HepG2 (cell line): ENCODE results near the gene SLC2A8. TPM values are rescaled to one million over a fixed set of nuclear protein-coding genes. Genes with fewer than 3 reads are reported as not detected.

Source experiments
- AFF4 ChIP-seq: sonication (generic); formaldehyde crosslinking; IDR thresholded peaks from 2 replicates; pipeline ENCODE4 v1.4.0; 2020; ENCODE audit warnings: missing genetic modification reagents
- CBX5 ChIP-seq: sonication (generic); formaldehyde crosslinking; IDR thresholded peaks from 2 replicates; pipeline ENCODE4 v1.4.0; 2020; ENCODE audit warnings: missing genetic modification reagents, borderline replicate concordance
- KDM3A ChIP-seq: IDR thresholded peaks from 2 replicates; pipeline ENCODE4 v1.6.1; 2018; ENCODE audit warnings: low read depth, missing compliant biosample characterization
- KDM5B ChIP-seq: sonication (generic); formaldehyde crosslinking; IDR thresholded peaks from 2 replicates; pipeline ENCODE4 v1.4.0; 2020; ENCODE audit warnings: missing genetic modification reagents, mild to moderate bottlenecking, borderline replicate concordance
- NFAT5 ChIP-seq: sonication (generic); formaldehyde crosslinking; IDR thresholded peaks from 2 replicates; pipeline ENCODE4 v1.4.0; 2020; ENCODE audit warnings: missing genetic modification reagents
- PATZ1 ChIP-seq: sonication (generic); formaldehyde crosslinking; IDR thresholded peaks from 2 replicates; pipeline ENCODE4 v1.4.0; 2020; ENCODE audit warnings: missing genetic modification reagents
- TBX3 ChIP-seq: fragments of 450-650 bp; IDR thresholded peaks from 2 replicates; pipeline ENCODE4 v1.6.1; 2017; ENCODE audit warnings: antibody characterized with exemption, mild to moderate bottlenecking, inconsistent platforms, borderline replicate concordance
- ZNF280D ChIP-seq: sonication (generic); formaldehyde crosslinking; IDR thresholded peaks from 2 replicates; pipeline ENCODE4 v1.5.1; 2020; ENCODE audit warnings: mild to moderate bottlenecking, missing genetic modification reagents
- ZNF337 ChIP-seq: sonication (generic); formaldehyde crosslinking; IDR thresholded peaks from 2 replicates; pipeline ENCODE4 v1.5.1; 2020; ENCODE audit warnings: missing genetic modification reagents, low read depth, mild to moderate bottlenecking, borderline replicate concordance
- ZNF674 ChIP-seq: sonication (generic); formaldehyde crosslinking; IDR thresholded peaks from 2 replicates; pipeline ENCODE4 v1.5.0; 2020; ENCODE audit warnings: low read depth, mild to moderate bottlenecking, missing genetic modification reagents
- ZNF782 ChIP-seq: sonication (generic); formaldehyde crosslinking; IDR thresholded peaks from 2 replicates; pipeline ENCODE4 v1.4.0; 2020; ENCODE audit warnings: missing genetic modification reagents, mild to moderate bottlenecking, borderline replicate concordance
- polyA plus RNA-seq, 8 experiments: library from polyadenylated mRNA; depleted of rRNA in 3 of 8; stranded (reverse) in 7 of 8; unstranded in 1 of 8; fragments of >200 nt; fragmentation: Illumina TruSeq in 4 of 8; extraction: Trizol in 4 of 8; gene quantifications; 2 replicates each; pipeline versions ENCODE4 v1.2.1 to v1.2.3, GENCODE V29; 2011 to 2016; ENCODE audit warnings: low read depth in 4 of 8, missing spikeins in 1 of 8, mixed read lengths in 1 of 8; ENCODE audit not compliant: insufficient read depth in 1 of 8
- total RNA-seq, 5 experiments: library from RNA; depleted of rRNA; stranded (reverse); fragments of >200 nt; fragmentation: Illumina TruSeq; extraction: Trizol; gene quantifications; 2 replicates each; pipeline ENCODE4 v1.2.3, GENCODE V29; 2016; ENCODE audit warnings: low read depth in 1 of 5

SLC2A8 gene
- total and polyA plus RNA-seq, 2 of the 13 experiments (the other 11 are each of a cell fraction or from before 2014, with no cell fraction given): 22.6 to 48.6 TPM

GRCh38 chr9:127388037-127388855 lies 8.7 kb upstream of the SLC2A8 start (continued):
- TF ChIP-seq ZNF280D (CRISPR knock-in tag) (no peak; the same call in 1 of the 2 replicates), NFAT5 (no peak), PATZ1 (CRISPR knock-in tag) (0 out of 2 replicates have a peak, but pooled peaks have one; percentile 19), KDM3A (CRISPR knock-in tag) (no peak), KDM5B (CRISPR knock-in tag) (no peak), TBX3 (no peak), CBX5 (CRISPR knock-in tag) (no peak), ZNF674 (CRISPR knock-in tag) (no peak), ZNF782 (CRISPR knock-in tag) (no peak), ZNF337 (CRISPR knock-in tag) (no peak), AFF4 (0 out of 2 replicates have a peak, but pooled peaks have one; percentile 21)
